Sigmoid colon (tissue), 7 donors: ENCODE data around the gene SPATA13. TPM values are rescaled to one million over a fixed set of nuclear protein-coding genes. Genes with fewer than 3 reads are reported as not detected.
A peak's percentile ranks its signal among the peaks of the same experiment; 100 is the strongest.

Experiments
- DNase-seq: peaks from one replicate; pipeline ENCODE4 v3.0.0-alpha.2; 2019
- H3K27ac ChIP-seq, 4 donors: fragments of 200-600 bp; sonication (generic); one replicate each; pipeline ENCODE4 v1.5.1; 2016 to 2019; ENCODE audit warnings: mild to moderate bottlenecking in 1 of 4
- H3K27me3 ChIP-seq, 3 donors: fragments of 200-600 bp; sonication (generic); one replicate each; pipeline ENCODE4 v1.5.1; 2019; ENCODE audit warnings: mild to moderate bottlenecking in 1 of 3
- H3K36me3 ChIP-seq, 4 donors: fragments of 200-600 bp; sonication (generic); one replicate each; pipeline ENCODE4 v1.5.1; 2016 to 2019
- H3K4me1 ChIP-seq, 4 donors: fragments of 200-600 bp; sonication (generic); one replicate each; pipeline ENCODE4 v1.5.1; 2017 to 2019
- H3K4me3 ChIP-seq, 4 donors: fragments of 200-600 bp; sonication (generic); one replicate each; pipeline ENCODE4 v1.5.1; 2017 to 2019; ENCODE audit warnings: mild to moderate bottlenecking in 2 of 4, moderate library complexity in 1 of 4
- H3K9me3 ChIP-seq, 4 donors: fragments of 200-600 bp in 3 of 4; sonication (generic) in 3 of 4; one replicate each; pipeline versions ENCODE4 v1.5.1 to v1.6.1; 2013 to 2019
- EP300 ChIP-seq, 4 donors: sonication (generic); formaldehyde crosslinking; IDR thresholded peaks; one replicate each; pipeline ENCODE4 v1.6.1; 2017; ENCODE audit warnings: antibody characterized with exemption in 4 of 4
- POLR2A ChIP-seq, 2 donors: fragments of 450-650 bp; IDR thresholded peaks; one replicate each; pipeline ENCODE4 v1.6.1; 2016; ENCODE audit warnings: antibody characterized with exemption in 2 of 2, mild to moderate bottlenecking in 2 of 2, moderate library complexity in 2 of 2
- POLR2AphosphoS5 ChIP-seq, 4 donors: sonication (generic); formaldehyde crosslinking; IDR thresholded peaks; one replicate each; pipeline ENCODE4 v1.6.1; 2017; ENCODE audit warnings: antibody characterized with exemption in 4 of 4
- WGBS, 2 donors: extraction: QIAGEN DNeasy Blood & Tissue Kit; methylation state at CpG; one replicate each; pipeline ENCODE4 v1.1.7; 2013; 5-methylcytosine and 5-hydroxymethylcytosine counted together
- intact Hi-C: fragments of 100-400 bp; cut with DNase I; formaldehyde crosslinking; loops from one replicate; pipeline ENCODE4 v1.15.1; 2023
- polyA plus RNA-seq, 3 donors: library from polyadenylated mRNA; stranded (reverse); fragments of 200-250 nt; gene quantifications; one replicate each; pipeline ENCODE4 v1.2.3, GENCODE V29; 2013
- total RNA-seq, 4 donors: library from RNA; depleted of rRNA; stranded (reverse); fragments of >200 nt; gene quantifications; one replicate each; pipeline ENCODE4 v1.1.0, GENCODE V29; 2016
- TF ChIP-seq, protein P1 (sequence below), 4 experiments: fragments of 450-650 bp in 3 of 4; fragments of 200-600 bp in 1 of 4; IDR thresholded peaks; one replicate each; pipeline ENCODE4 v1.5.1; 2016 to 2019; ENCODE audit warnings: antibody characterized with exemption in 4 of 4, mild to moderate bottlenecking in 3 of 4, moderate library complexity in 2 of 4
- donor health status: healthy with polysubstance abuse.
- donor health status: Bipolar disorder and iron deficiency.
- donor health status: healthy.

The SPATA13 gene
- total and polyA plus RNA-seq, 7 donors: 15.6 to 29.4 (median 18.1) TPM

GRCh38 chr13:24272452-24273161, 112.1 kb downstream of the SPATA13 start:
- Histone ChIP-seq H3K27ac (peak overlapping the region; percentile 82 to 91 (median 87)), H3K4me3 (peak overlapping the region in 3 of 4 donors; percentile 35 to 49 (median 47)), H3K4me1 (peaks cover 0 to 47% (median 36%) of the 10 kb centered on the region in 4 donors), H3K9me3 (no peaks in the 10 kb centered on the region), H3K36me3 (no peaks in the 10 kb centered on the region), H3K27me3 (no peaks in the 10 kb centered on the region)
- intact Hi-C loops: no loop called here
- 54 to 67% methylated on average over 18 of the region's 18 CpGs for WGBS, 2 donors
- DNase-seq: no peak
- TF ChIP-seq POLR2A (IDR thresholded peaks at IDR 0.05) (no peak), POLR2AphosphoS5 (IDR thresholded peaks at IDR 0.05) (no peak), EP300 (IDR thresholded peaks at IDR 0.05) (no peak)
- TF ChIP-seq, protein P1, sequence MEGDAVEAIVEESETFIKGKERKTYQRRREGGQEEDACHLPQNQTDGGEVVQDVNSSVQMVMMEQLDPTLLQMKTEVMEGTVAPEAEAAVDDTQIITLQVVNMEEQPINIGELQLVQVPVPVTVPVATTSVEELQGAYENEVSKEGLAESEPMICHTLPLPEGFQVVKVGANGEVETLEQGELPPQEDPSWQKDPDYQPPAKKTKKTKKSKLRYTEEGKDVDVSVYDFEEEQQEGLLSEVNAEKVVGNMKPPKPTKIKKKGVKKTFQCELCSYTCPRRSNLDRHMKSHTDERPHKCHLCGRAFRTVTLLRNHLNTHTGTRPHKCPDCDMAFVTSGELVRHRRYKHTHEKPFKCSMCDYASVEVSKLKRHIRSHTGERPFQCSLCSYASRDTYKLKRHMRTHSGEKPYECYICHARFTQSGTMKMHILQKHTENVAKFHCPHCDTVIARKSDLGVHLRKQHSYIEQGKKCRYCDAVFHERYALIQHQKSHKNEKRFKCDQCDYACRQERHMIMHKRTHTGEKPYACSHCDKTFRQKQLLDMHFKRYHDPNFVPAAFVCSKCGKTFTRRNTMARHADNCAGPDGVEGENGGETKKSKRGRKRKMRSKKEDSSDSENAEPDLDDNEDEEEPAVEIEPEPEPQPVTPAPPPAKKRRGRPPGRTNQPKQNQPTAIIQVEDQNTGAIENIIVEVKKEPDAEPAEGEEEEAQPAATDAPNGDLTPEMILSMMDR (IDR thresholded peaks at IDR 0.05): no peak

GRCh38 chr13:24273926-24274325, 113.4 kb downstream of the SPATA13 start:
- intact Hi-C loops: no loop called here
- Histone ChIP-seq H3K4me3 (no peak overlapping the region), H3K27ac (no peak overlapping the region), H3K4me1 (peaks cover 0 to 42% (median 33%) of the 10 kb centered on the region in 4 donors), H3K36me3 (no peaks in the 10 kb centered on the region), H3K9me3 (no peaks in the 10 kb centered on the region), H3K27me3 (no peaks in the 10 kb centered on the region)
- TF ChIP-seq POLR2AphosphoS5 (IDR thresholded peaks at IDR 0.05) (no peak), EP300 (IDR thresholded peaks at IDR 0.05) (no peak), POLR2A (IDR thresholded peaks at IDR 0.05) (no peak)
- TF ChIP-seq, protein P1 (IDR thresholded peaks at IDR 0.05): no peak
- DNase-seq: no peak
- 92% methylated on average over 7 of the region's 7 CpGs for WGBS, 2 donors

GRCh38 chr13:24274452-24275021, 114.0 kb downstream of the SPATA13 start:
- Histone ChIP-seq H3K9me3 (no peaks in the 10 kb centered on the region), H3K4me1 (peaks cover 0 to 42% (median 33%) of the 10 kb centered on the region in 4 donors), H3K36me3 (no peaks in the 10 kb centered on the region), H3K27ac (peak overlapping the region in 1 of 4 donors; percentile 9), H3K27me3 (no peaks in the 10 kb centered on the region), H3K4me3 (no peak overlapping the region)
- WGBS, 2 donors: 33 to 76% methylated on average over 6 of the region's 6 CpGs
- TF ChIP-seq POLR2AphosphoS5 (IDR thresholded peaks at IDR 0.05) (no peak), EP300 (IDR thresholded peaks at IDR 0.05) (no peak), POLR2A (IDR thresholded peaks at IDR 0.05) (no peak)
- TF ChIP-seq, protein P1 (IDR thresholded peaks at IDR 0.05): no peak
- intact Hi-C loops: no loop called here
- no peak for DNase-seq

DNA sequence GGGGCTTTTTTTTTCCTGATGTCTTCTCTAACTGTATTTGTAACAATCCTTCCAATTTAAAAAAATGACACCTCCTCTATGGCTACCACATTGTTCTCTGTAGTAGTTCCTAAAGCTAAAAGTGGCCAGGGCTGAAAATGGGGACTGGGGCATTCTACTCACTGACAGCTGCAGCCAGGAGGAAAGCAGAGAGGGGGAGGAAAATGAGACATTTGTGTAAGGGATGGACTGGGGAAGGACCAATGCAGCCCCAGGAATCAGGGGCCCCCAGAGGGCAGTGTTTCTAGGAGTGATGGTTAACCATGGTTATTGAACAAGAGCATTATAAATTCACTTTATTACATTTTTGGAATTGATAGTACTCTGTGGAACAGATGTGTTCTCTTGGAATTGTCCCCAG, 114.5 kb downstream of the SPATA13 start:
- TF ChIP-seq, protein P1 (IDR thresholded peaks at IDR 0.05): no peak
- DNase-seq: no peak
- Histone ChIP-seq H3K27me3 (no peaks in the 10 kb centered on the region), H3K4me3 (no peak overlapping the region), H3K9me3 (no peaks in the 10 kb centered on the region), H3K36me3 (no peaks in the 10 kb centered on the region), H3K27ac (no peak overlapping the region), H3K4me1 (peaks cover 0 to 41% (median 33%) of the 10 kb centered on the region in 4 donors)
- intact Hi-C loops: no loop called here
